ENCODE measurements around the gene NEO1.

DNA sequence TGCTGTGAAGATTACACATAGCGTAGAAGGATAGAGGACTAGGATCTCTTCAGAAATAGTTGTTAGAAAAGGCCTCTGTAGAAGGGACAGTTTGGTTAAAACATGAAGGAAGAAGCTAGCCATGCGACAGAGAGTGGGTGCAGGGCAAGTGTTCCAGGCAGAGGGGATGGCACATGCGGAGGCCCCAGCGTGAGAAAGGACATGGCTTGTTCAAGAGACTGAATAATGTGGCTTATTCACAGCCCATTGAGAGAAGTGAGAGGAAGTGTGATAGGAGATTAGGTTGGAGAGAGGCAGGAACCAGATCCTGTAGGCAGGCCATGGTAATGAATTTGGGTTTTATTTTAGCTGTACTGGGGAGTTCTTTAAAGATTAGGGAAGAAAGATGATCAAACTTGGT is 56.4 kb downstream of the NEO1 start:
- TF ChIP-seq GABPA (IDR thresholded peaks at IDR 0.05; ENCODE audit: low read depth, low read length) (no peak), GABPA (CRISPR knock-in tag; IDR thresholded peaks at IDR 0.05; ENCODE audit: low read depth) (no peak), TRIM24 (CRISPR knock-in tag; IDR thresholded peaks at IDR 0.05) (no peak), SAP130 (CRISPR knock-in tag; IDR thresholded peaks at IDR 0.05; ENCODE audit: low read depth) (no peak), ZSCAN20 (CRISPR knock-in tag; IDR thresholded peaks at IDR 0.05; ENCODE audit: borderline replicate concordance) (no peak), ZNF354B (CRISPR knock-in tag; IDR thresholded peaks at IDR 0.05) (no peak)
- TF ChIP-seq, protein P1, sequence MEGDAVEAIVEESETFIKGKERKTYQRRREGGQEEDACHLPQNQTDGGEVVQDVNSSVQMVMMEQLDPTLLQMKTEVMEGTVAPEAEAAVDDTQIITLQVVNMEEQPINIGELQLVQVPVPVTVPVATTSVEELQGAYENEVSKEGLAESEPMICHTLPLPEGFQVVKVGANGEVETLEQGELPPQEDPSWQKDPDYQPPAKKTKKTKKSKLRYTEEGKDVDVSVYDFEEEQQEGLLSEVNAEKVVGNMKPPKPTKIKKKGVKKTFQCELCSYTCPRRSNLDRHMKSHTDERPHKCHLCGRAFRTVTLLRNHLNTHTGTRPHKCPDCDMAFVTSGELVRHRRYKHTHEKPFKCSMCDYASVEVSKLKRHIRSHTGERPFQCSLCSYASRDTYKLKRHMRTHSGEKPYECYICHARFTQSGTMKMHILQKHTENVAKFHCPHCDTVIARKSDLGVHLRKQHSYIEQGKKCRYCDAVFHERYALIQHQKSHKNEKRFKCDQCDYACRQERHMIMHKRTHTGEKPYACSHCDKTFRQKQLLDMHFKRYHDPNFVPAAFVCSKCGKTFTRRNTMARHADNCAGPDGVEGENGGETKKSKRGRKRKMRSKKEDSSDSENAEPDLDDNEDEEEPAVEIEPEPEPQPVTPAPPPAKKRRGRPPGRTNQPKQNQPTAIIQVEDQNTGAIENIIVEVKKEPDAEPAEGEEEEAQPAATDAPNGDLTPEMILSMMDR (CRISPR knock-in tag; IDR thresholded peaks at IDR 0.05): no peak
- TF ChIP-seq, protein P2, sequence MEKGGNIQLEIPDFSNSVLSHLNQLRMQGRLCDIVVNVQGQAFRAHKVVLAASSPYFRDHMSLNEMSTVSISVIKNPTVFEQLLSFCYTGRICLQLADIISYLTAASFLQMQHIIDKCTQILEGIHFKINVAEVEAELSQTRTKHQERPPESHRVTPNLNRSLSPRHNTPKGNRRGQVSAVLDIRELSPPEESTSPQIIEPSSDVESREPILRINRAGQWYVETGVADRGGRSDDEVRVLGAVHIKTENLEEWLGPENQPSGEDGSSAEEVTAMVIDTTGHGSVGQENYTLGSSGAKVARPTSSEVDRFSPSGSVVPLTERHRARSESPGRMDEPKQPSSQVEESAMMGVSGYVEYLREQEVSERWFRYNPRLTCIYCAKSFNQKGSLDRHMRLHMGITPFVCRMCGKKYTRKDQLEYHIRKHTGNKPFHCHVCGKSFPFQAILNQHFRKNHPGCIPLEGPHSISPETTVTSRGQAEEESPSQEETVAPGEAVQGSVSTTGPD (CRISPR knock-in tag; IDR thresholded peaks at IDR 0.05): no peak
- TF ChIP-seq, protein P3, sequence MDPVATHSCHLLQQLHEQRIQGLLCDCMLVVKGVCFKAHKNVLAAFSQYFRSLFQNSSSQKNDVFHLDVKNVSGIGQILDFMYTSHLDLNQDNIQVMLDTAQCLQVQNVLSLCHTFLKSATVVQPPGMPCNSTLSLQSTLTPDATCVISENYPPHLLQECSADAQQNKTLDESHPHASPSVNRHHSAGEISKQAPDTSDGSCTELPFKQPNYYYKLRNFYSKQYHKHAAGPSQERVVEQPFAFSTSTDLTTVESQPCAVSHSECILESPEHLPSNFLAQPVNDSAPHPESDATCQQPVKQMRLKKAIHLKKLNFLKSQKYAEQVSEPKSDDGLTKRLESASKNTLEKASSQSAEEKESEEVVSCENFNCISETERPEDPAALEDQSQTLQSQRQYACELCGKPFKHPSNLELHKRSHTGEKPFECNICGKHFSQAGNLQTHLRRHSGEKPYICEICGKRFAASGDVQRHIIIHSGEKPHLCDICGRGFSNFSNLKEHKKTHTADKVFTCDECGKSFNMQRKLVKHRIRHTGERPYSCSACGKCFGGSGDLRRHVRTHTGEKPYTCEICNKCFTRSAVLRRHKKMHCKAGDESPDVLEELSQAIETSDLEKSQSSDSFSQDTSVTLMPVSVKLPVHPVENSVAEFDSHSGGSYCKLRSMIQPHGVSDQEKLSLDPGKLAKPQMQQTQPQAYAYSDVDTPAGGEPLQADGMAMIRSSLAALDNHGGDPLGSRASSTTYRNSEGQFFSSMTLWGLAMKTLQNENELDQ (CRISPR knock-in tag; IDR thresholded peaks at IDR 0.05; ENCODE audit: borderline replicate concordance): no peak
- TF ChIP-seq, protein P4, sequence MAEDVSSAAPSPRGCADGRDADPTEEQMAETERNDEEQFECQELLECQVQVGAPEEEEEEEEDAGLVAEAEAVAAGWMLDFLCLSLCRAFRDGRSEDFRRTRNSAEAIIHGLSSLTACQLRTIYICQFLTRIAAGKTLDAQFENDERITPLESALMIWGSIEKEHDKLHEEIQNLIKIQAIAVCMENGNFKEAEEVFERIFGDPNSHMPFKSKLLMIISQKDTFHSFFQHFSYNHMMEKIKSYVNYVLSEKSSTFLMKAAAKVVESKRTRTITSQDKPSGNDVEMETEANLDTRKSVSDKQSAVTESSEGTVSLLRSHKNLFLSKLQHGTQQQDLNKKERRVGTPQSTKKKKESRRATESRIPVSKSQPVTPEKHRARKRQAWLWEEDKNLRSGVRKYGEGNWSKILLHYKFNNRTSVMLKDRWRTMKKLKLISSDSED (CRISPR knock-in tag; IDR thresholded peaks at IDR 0.05): no peak
- TF ChIP-seq, protein P5, sequence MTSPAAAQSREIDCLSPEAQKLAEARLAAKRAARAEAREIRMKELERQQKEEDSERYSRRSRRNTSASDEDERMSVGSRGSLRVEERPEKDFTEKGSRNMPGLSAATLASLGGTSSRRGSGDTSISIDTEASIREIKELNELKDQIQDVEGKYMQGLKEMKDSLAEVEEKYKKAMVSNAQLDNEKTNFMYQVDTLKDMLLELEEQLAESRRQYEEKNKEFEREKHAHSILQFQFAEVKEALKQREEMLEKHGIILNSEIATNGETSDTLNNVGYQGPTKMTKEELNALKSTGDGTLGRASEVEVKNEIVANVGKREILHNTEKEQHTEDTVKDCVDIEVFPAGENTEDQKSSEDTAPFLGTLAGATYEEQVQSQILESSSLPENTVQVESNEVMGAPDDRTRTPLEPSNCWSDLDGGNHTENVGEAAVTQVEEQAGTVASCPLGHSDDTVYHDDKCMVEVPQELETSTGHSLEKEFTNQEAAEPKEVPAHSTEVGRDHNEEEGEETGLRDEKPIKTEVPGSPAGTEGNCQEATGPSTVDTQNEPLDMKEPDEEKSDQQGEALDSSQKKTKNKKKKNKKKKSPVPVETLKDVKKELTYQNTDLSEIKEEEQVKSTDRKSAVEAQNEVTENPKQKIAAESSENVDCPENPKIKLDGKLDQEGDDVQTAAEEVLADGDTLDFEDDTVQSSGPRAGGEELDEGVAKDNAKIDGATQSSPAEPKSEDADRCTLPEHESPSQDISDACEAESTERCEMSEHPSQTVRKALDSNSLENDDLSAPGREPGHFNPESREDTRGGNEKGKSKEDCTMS (CRISPR knock-in tag; conservative IDR thresholded peaks at IDR 0.05): no peak
